Measurements from ENCODE around the gene MT1B. TPM values are rescaled to one million over a fixed set of nuclear protein-coding genes. Genes with fewer than 3 reads are reported as not detected.

MT1B gene
- total RNA-seq, 1 donor from 2014 or later: not detected

DNA sequence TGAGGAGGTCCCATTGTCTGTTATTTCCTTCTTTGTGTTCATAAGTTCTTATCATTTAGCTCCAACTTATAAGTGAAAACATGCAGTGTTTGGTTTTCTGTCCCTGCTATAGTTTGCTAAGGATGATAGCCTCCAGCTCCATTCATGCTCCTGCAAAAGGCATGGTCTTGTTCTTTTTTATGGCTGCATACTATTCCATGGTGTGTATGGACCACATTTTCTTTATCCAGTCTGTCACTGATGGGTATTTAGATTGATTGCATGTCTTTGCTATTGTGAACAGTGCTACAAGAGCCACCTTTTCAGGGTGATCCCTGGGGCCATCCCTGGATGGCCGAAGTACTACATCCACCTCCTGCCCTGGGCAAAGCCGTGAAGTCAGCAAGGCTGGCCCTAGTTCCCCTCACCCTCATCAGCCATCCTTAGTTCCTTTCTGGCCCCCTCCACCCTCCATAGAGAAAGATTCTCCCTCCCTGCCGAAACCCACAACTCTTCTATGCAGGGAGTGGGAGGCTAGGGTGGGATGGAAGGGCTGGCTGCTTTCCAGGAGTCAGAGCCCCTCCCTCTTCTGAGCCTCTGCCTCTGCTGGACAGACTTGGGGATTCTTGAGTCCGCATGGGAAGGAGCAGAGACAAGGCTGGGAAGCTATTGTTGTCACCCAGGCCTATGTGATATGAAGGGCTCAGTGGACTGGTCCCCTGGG lies 38.9 kb downstream of the MT1B start:
- no peak overlapping the region for H3K4me3 ChIP-seq (ENCODE audit: low read depth, low read length)
- TF ChIP-seq, protein P1, sequence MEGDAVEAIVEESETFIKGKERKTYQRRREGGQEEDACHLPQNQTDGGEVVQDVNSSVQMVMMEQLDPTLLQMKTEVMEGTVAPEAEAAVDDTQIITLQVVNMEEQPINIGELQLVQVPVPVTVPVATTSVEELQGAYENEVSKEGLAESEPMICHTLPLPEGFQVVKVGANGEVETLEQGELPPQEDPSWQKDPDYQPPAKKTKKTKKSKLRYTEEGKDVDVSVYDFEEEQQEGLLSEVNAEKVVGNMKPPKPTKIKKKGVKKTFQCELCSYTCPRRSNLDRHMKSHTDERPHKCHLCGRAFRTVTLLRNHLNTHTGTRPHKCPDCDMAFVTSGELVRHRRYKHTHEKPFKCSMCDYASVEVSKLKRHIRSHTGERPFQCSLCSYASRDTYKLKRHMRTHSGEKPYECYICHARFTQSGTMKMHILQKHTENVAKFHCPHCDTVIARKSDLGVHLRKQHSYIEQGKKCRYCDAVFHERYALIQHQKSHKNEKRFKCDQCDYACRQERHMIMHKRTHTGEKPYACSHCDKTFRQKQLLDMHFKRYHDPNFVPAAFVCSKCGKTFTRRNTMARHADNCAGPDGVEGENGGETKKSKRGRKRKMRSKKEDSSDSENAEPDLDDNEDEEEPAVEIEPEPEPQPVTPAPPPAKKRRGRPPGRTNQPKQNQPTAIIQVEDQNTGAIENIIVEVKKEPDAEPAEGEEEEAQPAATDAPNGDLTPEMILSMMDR (conservative IDR thresholded peaks at IDR 0.05; ENCODE audit: low read depth, low read length): no peak
- no peak for DNase-seq (ENCODE audit: low read depth)

DNA sequence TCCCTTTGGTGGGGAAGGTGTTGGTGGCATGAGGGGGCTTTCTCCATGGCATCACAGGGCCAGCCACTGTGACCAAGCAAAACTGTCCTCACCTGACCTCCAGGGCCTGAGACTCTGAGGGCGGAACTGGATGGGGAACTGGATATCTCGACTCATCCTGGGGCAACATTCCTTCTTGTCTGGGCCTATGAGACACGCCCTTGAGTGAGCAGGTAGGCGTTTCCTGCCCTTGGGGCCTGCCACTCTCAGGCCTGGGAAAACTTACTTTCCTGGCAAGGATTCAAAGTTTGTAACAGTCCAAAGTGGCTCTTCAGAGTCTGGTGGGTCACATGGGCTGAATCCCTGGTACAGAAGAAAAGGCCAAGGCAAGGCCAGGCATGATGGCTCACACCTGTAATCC lies 40.2 kb downstream of the MT1B start:
- TF ChIP-seq, protein P1 (conservative IDR thresholded peaks at IDR 0.05; ENCODE audit: low read depth, low read length): no peak
- no peak overlapping the region for H3K4me3 ChIP-seq (ENCODE audit: low read depth, low read length)
- peak; percentile 58 for DNase-seq (ENCODE audit: low read depth)

GRCh38 chr16:56695246-56695645 lies 43.6 kb downstream of the MT1B start:
- DNase-seq (ENCODE audit: low read depth): no peak
- no peak overlapping the region for H3K4me3 ChIP-seq (ENCODE audit: low read depth, low read length)
- TF ChIP-seq, protein P1 (conservative IDR thresholded peaks at IDR 0.05; ENCODE audit: low read depth, low read length): no peak

- DNase-seq (ENCODE audit: low read depth): no peak
- H3K4me3 ChIP-seq (ENCODE audit: low read depth, low read length): no peak overlapping the region
- TF ChIP-seq, protein P1 (conservative IDR thresholded peaks at IDR 0.05; ENCODE audit: low read depth, low read length): no peak
Measured at GRCh38 chr16:56697456-56698155, 45.9 kb downstream of the MT1B start.

DNA sequence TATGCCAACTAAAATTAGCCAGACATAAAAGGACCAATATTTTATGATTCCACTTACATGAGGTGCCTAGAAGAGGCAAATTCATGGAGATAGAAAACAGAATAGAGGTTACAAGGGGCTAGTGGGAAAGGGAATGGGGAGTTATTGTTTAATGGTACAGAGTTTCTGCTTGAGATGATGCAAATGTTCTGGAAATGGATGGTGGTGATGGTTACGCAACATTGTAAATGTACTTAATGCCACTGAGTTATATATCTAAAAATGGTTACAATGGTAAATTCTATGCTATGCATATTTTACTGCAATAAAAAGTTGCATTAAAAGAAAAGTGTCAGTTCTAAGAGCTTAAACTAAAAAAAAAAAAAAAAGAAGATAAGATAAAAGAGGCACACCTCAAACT lies 48.5 kb downstream of the MT1B start:
- no peak for DNase-seq (ENCODE audit: low read depth)
- H3K4me3 ChIP-seq (ENCODE audit: low read depth, low read length): no peak overlapping the region
- TF ChIP-seq, protein P1 (conservative IDR thresholded peaks at IDR 0.05; ENCODE audit: low read depth, low read length): no peak

GRCh38 chr16:56700631-56701030 lies 48.9 kb downstream of the MT1B start:
- TF ChIP-seq, protein P1 (conservative IDR thresholded peaks at IDR 0.05; ENCODE audit: low read depth, low read length): no peak
- DNase-seq (ENCODE audit: low read depth): no peak
- no peak overlapping the region for H3K4me3 ChIP-seq (ENCODE audit: low read depth, low read length)

Measured in epithelial cell of proximal tubule (primary cell).